H7 (cell line): ENCODE data around the gene CTAGE1. TPM values are rescaled to one million over a fixed set of nuclear protein-coding genes. Genes with fewer than 3 reads are reported as not detected.

Experiments used
- DNase-seq: peaks from one replicate; pipeline ENCODE4 v3.0.0; 2012
- H3K27me3 ChIP-seq: 2 replicates; pipeline ENCODE4 v1.6.0; 2011; ENCODE audit warnings: mild to moderate bottlenecking, low read length; ENCODE audit not compliant: control insufficient read depth, insufficient read depth
- H3K36me3 ChIP-seq: replicated peaks from 2 replicates; pipeline ENCODE4 v1.5.1; 2011; ENCODE audit warnings: low read length; ENCODE audit not compliant: control insufficient read depth, insufficient read depth
- H3K4me3 ChIP-seq: 2 replicates; pipeline ENCODE4 v1.5.1; 2011; ENCODE audit warnings: low read depth, mild to moderate bottlenecking, control low read depth, low read length, moderate library complexity; ENCODE audit not compliant: insufficient read depth
- total RNA-seq: library from RNA; depleted of rRNA; stranded (reverse); fragments of >200 nt; shearing (Covaris generic); gene quantifications from 2 replicates; pipeline ENCODE4 v1.2.3, GENCODE V29; 2014; rRNA removed

CTAGE1 gene
- total RNA-seq, 1 experiment from 2014 or later: not detected

DNA sequence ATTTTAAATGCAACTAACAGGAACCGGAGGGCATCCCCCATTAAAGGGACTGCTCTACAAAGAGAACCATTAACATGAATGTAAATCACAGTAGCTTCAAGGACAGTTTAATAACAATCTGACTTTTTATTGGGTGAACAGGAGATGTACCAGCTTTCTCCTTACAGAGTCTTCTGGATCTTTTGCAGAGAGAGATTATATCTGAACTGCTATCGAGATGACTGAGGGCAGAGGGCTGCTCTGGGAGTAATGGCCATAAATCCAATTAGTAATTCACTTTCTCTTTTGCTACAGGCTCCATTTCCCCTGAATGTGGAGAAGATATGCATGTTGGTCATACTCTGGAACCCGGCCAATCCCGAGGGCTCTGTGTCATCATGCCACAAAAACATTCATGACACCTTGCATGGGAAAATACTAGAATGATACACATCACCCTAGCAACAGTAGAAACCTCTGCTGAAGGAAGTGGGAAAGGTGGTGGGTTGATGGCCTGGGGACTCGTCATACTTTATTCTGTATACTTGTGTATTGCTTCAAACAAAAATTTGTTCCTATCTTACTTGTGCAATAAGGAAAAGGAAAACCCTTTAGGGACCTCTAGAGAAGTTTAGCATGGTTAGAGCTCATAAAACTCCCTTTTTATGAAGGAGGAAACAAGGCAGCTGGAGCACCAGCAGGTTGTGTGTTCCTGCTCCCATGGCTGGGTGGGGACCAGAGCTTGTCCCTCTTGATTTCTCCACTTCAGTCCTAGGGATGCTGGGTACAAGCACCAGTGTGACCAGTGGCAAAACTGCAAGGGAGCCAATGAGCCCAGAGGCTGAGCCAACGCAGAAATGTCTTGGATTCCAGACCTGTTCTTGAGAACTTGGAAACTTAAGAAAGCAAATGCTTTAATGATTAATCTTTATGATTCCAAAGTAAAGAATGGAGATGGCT lies 26.0 kb downstream of the CTAGE1 start:
- no peak for DNase-seq
- Histone ChIP-seq H3K36me3 (no peaks in the 10 kb centered on the region), H3K4me3 (no peak overlapping the region), H3K27me3 (no peaks in the 10 kb centered on the region)

DNA sequence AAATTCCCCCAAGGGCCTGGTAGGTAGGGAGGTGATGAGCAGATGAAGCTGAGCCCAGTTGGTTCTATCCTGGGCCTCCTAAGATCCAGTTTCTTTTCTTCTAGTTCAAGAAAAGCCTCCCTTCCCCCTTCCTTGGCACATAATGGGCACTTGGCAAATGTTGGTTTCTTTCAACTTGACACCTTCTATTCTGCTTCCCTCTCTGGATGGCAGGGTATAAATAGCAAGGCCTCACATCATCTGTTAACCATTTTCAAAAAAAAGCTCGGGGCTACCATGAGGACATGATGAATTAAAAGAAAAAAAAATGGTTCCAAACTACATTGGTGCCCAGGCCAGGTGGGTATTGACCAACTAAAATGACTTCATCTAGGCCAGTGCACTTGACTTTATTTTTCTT lies 29.9 kb downstream of the CTAGE1 start:
- DNase-seq: no peak

DNA sequence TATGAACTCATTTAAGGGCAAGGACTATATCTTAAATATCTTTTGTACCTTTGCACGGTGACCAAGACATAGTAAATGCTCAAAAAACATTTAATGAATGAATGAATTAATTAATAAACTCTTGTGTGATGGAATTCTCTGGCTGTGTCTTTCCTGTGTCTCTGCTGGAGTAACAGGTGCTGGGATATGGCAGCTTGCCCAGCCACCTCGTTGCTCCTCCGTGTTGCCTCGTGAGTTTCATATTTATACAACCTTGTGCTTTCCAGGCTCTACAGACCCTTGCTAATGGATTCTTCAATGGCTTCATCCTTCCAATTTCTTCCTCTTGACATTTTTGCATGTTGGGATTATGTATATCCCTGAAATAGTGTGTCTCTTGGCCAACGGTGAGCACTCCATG lies 30.4 kb downstream of the CTAGE1 start:
- H3K36me3 ChIP-seq: no peaks in the 10 kb centered on the region
- no peaks in the 10 kb centered on the region for H3K27me3 ChIP-seq
- H3K4me3 ChIP-seq: no peak overlapping the region
- no peak for DNase-seq

More for the DNA sequence above, 29.9 kb downstream of the CTAGE1 start:
- no peak overlapping the region for H3K4me3 ChIP-seq
- H3K27me3 ChIP-seq: no peaks in the 10 kb centered on the region
- no peaks in the 10 kb centered on the region for H3K36me3 ChIP-seq

DNA sequence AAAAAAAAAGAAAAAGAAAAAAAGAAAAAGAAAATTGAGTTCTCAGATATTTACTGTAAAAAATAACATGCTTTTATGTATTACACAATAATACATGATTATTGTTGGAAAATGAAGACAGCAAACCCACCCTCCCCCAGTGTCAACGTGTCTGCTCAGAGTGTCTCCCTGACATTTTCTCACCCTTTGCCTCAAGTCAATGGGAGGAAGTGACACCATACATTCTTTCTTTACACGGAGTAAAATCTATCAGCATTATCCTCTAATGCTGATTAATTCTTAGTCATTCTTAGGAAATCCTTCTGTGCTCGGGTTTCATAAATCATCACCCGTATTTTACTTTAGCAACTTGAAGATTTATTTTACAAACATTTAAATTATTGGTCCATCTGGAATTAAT lies 32.0 kb downstream of the CTAGE1 start:
- Histone ChIP-seq H3K36me3 (no peaks in the 10 kb centered on the region), H3K27me3 (no peaks in the 10 kb centered on the region), H3K4me3 (no peak overlapping the region)
- DNase-seq: no peak

DNA sequence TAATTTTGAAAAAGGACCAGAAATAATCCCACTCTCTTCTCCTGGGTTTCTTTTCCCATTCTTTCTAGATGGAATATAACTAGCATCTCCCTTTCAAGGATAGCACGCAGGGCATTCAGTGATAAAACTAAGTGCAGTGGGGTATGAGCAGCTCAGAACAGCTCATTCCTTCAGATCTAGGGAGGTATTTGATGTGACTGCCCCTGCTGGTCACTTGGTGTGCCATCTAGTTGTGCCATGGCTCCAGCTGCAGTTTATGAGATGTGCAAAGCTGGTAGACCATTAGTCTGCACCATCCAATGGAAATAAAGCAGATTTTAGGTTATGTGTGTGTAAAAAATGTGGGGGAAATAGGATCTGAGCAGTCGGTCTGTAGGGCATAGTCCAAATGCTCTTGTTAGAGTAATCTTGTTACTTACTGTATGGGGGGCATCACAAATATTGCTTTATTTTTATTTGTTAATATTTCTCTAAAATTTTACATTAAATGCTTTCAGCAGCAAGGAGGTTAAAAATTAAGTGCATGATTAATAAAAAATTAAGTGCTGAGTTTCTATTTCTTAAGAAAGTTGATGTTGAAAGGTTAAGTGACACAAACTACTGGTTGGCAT lies 38.9 kb downstream of the CTAGE1 start:
- Histone ChIP-seq H3K4me3 (no peak overlapping the region), H3K27me3 (no peaks in the 10 kb centered on the region), H3K36me3 (no peaks in the 10 kb centered on the region)
- peak; percentile 49 for DNase-seq

DNA sequence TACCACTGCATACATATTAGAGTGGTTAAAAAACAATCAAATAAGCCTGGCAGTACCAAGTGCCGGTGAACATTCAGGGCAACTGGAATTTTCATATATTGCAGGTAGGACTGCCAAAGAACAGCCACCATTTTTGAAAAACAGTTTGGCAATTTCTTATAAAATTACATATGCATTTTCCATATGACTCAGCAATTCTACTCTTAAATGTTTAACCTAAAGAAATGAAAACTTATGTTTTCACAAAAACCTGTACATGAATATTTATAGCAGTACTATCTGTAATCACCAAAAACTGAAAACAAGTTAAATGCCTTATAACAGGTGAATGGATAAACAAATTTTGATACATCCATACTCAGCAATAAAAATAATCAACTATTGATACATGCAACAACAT lies 39.9 kb downstream of the CTAGE1 start:
- DNase-seq: no peak
- no peaks in the 10 kb centered on the region for H3K27me3 ChIP-seq
- no peak overlapping the region for H3K4me3 ChIP-seq
- no peaks in the 10 kb centered on the region for H3K36me3 ChIP-seq

DNA sequence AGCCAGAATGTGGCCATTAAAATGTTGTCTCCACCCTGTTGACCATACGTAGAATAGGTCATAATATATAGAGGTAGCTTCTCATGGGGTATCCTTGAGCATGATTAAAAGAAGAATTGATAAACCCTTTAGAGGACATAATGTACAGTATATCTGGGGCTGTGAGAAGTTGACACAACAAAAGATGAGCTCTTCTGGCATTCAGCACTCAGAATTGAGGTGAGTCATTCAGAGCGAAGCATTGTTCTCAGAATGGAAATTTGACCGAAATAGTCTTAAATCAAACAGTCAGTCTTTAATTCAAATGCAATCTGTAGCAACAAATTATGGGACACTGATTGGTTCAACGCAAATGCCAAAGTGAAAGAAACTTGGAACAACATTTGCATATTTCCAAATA lies 47.3 kb downstream of the CTAGE1 start:
- Histone ChIP-seq H3K4me3 (no peak overlapping the region), H3K36me3 (no peaks in the 10 kb centered on the region), H3K27me3 (no peaks in the 10 kb centered on the region)
- DNase-seq: no peak

DNA sequence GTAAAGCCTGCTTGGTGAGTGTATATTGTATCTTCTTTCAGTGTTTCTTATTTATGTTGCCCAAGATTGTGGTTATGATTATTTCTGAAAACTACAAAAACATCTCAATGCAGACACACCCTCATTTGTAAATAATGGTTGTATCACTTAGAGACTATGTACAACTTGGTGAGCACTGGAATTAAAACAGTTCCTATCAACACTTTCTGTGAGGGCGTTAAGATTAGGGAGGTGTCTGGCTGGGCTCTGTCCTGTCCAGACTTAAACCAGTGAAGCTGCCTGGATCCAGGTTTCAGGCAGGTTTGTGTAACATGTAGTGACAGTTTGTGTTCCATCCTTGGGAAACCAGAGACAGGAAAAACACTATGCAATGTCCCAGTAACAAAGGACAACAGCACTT lies 49.7 kb downstream of the CTAGE1 start:
- H3K4me3 ChIP-seq: no peak overlapping the region
- H3K27me3 ChIP-seq: no peaks in the 10 kb centered on the region
- DNase-seq: no peak
- no peaks in the 10 kb centered on the region for H3K36me3 ChIP-seq

DNA sequence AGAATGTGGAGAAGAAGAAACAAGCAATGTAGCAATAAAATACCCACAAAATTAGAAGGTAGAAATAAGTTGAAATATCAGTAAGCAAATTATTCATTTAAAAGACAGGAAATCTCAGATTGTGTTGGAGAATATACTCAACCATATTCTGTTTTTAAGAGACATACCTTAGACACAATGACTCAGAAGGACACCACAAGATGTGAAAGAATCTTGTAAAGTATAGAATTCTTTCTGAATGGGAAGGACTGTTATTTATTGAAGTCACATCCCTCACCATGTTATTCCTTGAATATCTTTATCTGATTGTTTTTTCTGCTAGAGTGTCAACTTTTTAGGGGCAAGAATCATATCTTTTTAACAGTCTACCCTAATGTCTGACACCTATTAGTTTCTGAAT lies 50.4 kb downstream of the CTAGE1 start:
- DNase-seq: no peak
- no peaks in the 10 kb centered on the region for H3K36me3 ChIP-seq
- H3K27me3 ChIP-seq: peaks cover 1% of the 10 kb centered on the region; the same call in 1 of the 2 replicates
- H3K4me3 ChIP-seq: no peak overlapping the region

DNA sequence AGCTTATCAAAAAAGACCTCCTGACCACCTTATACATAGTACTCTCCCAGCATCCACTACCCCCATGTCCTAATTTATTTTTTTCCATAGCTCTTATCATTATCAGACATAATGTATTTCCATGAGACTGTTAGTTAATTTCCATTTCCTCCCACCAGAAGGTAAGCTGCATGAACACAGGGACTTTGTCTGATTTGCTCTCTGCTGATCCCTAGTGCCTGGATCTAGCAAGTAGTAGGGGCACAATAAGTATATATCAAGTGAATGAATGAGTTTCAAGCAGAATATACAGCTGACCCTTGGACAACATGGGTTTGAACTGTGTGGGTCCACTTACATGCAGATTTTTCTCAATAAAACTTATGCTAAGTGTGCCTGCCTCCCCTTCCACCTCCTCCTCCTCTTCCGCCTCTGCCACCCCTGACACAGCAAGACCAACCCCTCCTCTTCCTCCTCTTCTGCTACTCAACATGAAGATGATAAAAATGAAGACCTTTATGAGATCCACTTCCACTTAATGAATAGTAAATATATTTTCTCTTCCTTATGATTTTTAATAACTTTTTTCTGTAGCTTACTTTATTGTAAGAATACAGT lies 53.8 kb downstream of the CTAGE1 start:
- Histone ChIP-seq H3K4me3 (no peak overlapping the region), H3K36me3 (no peaks in the 10 kb centered on the region), H3K27me3 (peaks cover 1% of the 10 kb centered on the region; the same call in 1 of the 2 replicates)
- DNase-seq: no peak

Other genes starting within 250 kb of the CTAGE1 start
- gene GATA6, start 248.3 kb downstream of the CTAGE1 start, total RNA-seq: 8.8 and 37.7 TPM in 2 replicates